Colonic mucosa (tissue), 4 donors: ENCODE results near the gene FHIT. TPM values are rescaled to one million over a fixed set of nuclear protein-coding genes. Genes with fewer than 3 reads are reported as not detected.

ENCODE experiments used
- DNase-seq: peaks from one replicate; pipeline ENCODE4 v3.0.0-alpha.2; 2020
- H3K27ac ChIP-seq: fragments of 200-600 bp; one replicate; pipeline ENCODE4 v1.8.0; 2021
- H3K27me3 ChIP-seq: fragments of 200-600 bp; one replicate; pipeline ENCODE4 v1.8.0; 2021
- H3K36me3 ChIP-seq: fragments of 200-600 bp; one replicate; pipeline ENCODE4 v1.8.0; 2021
- H3K4me1 ChIP-seq: fragments of 200-600 bp; one replicate; pipeline ENCODE4 v1.8.0; 2021; ENCODE audit warnings: mild to moderate bottlenecking
- H3K4me3 ChIP-seq: fragments of 200-600 bp; one replicate; pipeline ENCODE4 v1.8.0; 2021
- H3K9ac ChIP-seq, 2 donors: one replicate each; pipeline ENCODE4 v1.7.0; 2013; ENCODE audit warnings: control low read depth in 2 of 2, low read depth in 2 of 2, low read length in 2 of 2
- H3K9me3 ChIP-seq: fragments of 200-600 bp; one replicate; pipeline ENCODE4 v1.8.0; 2021
- CTCF ChIP-seq: fragments of 200-600 bp; IDR thresholded peaks from one replicate; pipeline ENCODE4 v1.8.0; 2022; ENCODE audit warnings: antibody characterized with exemption, mild to moderate bottlenecking
- intact Hi-C: fragments of 100-400 bp; cut with DNase I; formaldehyde crosslinking; loops from one replicate; pipeline ENCODE4 v1.14.1; 2022
- total RNA-seq, 2 donors: library from RNA; stranded (reverse); fragmentation: NEBNext Ultra II Directional in 1 of 2; extraction: Animal tissue kit (Norgen Biotek cat#: 25700) in 1 of 2; gene quantifications; one replicate each; pipeline ENCODE4 v1.2.1, GENCODE V29; 2021
- donor health status: healthy.
- donor health status: DM: no; HTN: no; CAD: no.
- donor health status: DM: no; HTN: no; CAD: no.

Gene FHIT
- total RNA-seq, 2 donors from 2014 or later = 7.7 to 9.4 TPM

DNA sequence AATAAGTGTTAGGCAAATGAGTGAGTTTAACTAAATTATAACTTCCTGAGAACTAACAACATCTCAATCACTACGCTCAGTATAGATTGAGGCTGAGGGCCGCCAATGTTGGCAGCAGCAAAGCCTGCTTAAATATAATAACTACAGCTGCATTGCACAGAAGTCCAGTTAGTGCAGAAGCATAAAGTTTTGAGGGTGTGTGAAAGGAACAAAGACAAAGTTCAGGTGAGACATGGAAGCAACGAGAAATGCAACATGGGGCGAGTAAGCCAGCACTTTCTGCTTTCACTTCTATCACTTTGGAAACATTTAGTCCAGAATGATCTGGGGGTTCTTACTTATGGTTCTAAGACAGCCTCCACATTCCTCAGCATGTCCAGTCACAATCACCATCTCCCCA is 1149.1 kb downstream of the FHIT start:
- no peak for DNase-seq
- Histone ChIP-seq H3K4me1 (no peaks in the 10 kb centered on the region), H3K36me3 (no peaks in the 10 kb centered on the region), H3K9ac (no peak overlapping the region), H3K27ac (no peak overlapping the region), H3K4me3 (no peak overlapping the region), H3K27me3 (no peaks in the 10 kb centered on the region), H3K9me3 (no peaks in the 10 kb centered on the region)
- intact Hi-C loops = no loop called here
- TF ChIP-seq CTCF = no peak

GRCh38 chr3:60101621-60102020 is 1149.6 kb downstream of the FHIT start:
- no peak overlapping the region for H3K27ac ChIP-seq
- intact Hi-C loops = no loop called here
- no peak for TF ChIP-seq CTCF

DNA sequence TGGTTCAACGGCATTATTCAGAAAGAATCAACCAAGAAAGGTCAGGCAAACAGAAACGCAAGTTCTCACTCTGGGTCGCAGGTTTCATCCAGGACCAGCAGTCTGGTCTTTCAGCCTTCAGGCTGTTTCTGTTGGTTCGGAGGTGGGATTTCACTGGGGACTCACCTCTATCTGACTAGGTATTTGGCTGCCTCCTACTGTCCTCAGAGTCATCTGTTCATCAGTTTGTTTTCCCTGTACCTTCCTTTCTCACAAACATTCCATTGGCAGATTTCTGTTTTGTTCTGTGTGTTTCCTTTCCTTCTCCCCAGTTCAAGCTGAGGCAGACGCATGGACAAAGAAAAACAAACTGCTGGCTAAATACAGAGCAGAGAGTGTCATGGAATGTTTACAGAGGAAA is 1154.8 kb downstream of the FHIT start:
- no peaks in the 10 kb centered on the region for H3K4me1 ChIP-seq
- TF ChIP-seq CTCF = no peak
- no peak overlapping the region for H3K4me3 ChIP-seq
- H3K27ac ChIP-seq = no peak overlapping the region
- no peaks in the 10 kb centered on the region for H3K36me3 ChIP-seq
- H3K9ac ChIP-seq = no peak overlapping the region
- H3K9me3 ChIP-seq = no peaks in the 10 kb centered on the region
- H3K27me3 ChIP-seq = no peaks in the 10 kb centered on the region
- no peak for DNase-seq
- intact Hi-C loops = no loop called here

More at GRCh38 chr3:60101621-60102020, 1149.6 kb downstream of the FHIT start:
- Histone ChIP-seq H3K9me3 (no peaks in the 10 kb centered on the region), H3K9ac (no peak overlapping the region), H3K36me3 (no peaks in the 10 kb centered on the region), H3K27me3 (no peaks in the 10 kb centered on the region), H3K4me3 (no peak overlapping the region), H3K4me1 (no peaks in the 10 kb centered on the region)
- no peak for DNase-seq

DNA sequence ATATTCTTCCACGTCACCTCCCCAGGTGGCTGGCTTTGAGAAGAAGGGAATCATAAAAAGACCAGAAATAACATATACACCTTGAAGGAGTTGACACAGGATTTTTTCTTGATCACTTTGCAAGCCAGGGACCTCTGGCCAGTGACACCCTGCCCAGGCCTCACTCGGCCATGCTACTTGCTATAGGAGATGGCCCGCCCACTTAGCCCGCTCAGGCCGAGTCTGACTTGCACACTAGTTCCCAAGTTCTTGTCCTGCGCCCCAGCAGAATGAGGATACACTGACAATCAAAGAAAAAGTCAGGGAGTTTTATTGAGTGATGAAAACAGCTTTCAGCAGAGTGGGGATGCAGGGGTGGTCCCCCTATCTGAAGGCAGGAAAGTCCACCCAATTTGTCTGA is 1155.3 kb downstream of the FHIT start:
- intact Hi-C loops = no loop called here
- Histone ChIP-seq H3K36me3 (no peaks in the 10 kb centered on the region), H3K27ac (no peak overlapping the region), H3K9me3 (no peaks in the 10 kb centered on the region), H3K9ac (no peak overlapping the region), H3K4me1 (no peaks in the 10 kb centered on the region), H3K27me3 (no peaks in the 10 kb centered on the region), H3K4me3 (no peak overlapping the region)
- no peak for TF ChIP-seq CTCF
- no peak for DNase-seq

GRCh38 chr3:60095516-60095915 is 1155.7 kb downstream of the FHIT start:
- Histone ChIP-seq H3K9me3 (no peaks in the 10 kb centered on the region), H3K4me1 (no peaks in the 10 kb centered on the region), H3K4me3 (no peak overlapping the region), H3K36me3 (no peaks in the 10 kb centered on the region), H3K27me3 (no peaks in the 10 kb centered on the region), H3K9ac (no peak overlapping the region), H3K27ac (no peak overlapping the region)
- no peak for DNase-seq
- intact Hi-C loops = no loop called here
- TF ChIP-seq CTCF = no peak

DNA sequence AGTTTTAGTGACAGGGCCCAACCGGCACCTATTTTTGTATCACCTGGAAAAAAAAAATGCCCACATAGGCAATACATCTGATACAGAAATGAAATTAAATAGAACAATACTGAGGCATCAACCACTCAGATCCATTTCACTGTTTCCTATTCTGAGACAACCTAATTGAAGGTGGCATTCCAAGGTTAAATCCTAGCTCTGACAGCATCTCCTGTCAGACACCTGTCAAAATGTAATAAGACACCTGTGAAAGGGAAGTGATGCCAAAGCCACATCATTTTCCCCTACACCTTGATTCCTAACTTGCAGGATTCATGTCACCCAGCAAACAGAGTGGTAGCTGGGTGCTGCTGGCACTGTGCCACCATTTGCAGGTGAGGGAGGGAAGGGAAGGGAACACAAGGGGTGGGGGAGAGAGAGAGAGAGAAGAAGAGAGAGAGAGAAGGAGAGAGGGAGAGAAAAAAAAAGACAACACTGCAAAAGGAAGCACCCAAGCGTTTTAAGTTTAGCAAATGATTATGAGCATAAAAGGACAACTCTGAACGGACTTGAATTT is 1156.8 kb downstream of the FHIT start:
- intact Hi-C loops = no loop called here
- Histone ChIP-seq H3K9me3 (no peaks in the 10 kb centered on the region), H3K27me3 (no peaks in the 10 kb centered on the region), H3K36me3 (no peaks in the 10 kb centered on the region), H3K4me1 (no peaks in the 10 kb centered on the region), H3K27ac (no peak overlapping the region), H3K4me3 (no peak overlapping the region), H3K9ac (no peak overlapping the region)
- TF ChIP-seq CTCF = no peak
- no peak for DNase-seq
